CD4-positive, alpha-beta T cell treated with Interferon alpha-2 for 1 hour (primary cell): ENCODE results near the gene PRR33.
"Not testable (repeated sequence)": the region's sequence is repeated elsewhere in the genome, so short reads cannot be mapped to it uniquely, and the experiment has no call there.

Source experiments
- DNase-seq, 2 donors: peaks; one replicate each; pipeline ENCODE4 v3.0.0-alpha.2; 2020 to 2022

Gene PRR33

DNA sequence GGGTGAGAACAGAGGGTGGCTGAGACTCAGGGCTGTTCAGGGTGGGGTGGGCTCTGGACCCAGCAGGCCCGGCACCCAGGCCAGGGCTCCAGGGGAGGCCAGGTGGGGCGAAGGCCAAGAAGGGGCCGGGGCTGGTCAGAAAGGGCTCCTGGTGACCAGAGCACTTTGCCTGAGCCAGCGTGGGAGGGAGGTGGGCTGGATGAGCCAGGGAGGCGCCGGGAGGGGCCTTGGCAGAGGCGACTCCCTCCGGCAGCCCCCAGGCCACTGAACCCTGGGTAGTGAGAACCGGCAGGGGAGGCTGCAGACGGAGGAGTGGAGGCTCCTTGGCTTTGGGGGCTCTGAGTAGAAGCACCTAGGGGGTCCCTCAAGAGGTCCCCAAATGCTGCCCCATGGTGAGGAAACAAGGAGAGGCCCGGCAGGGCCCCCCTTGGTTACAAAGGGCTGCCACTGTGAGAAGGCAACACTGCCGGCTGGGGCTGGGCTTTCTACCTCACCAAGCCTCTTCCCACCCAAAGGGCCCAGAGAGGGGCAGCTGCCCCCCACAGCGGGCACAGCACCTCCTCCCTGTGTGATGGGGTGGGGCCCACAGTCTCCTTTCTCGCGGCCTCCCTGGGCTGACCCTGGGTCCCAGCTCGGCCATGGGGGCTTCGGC is 17.1 kb downstream of the PRR33 start:
- DNase-seq, result not testable (repeated sequence)

DNA sequence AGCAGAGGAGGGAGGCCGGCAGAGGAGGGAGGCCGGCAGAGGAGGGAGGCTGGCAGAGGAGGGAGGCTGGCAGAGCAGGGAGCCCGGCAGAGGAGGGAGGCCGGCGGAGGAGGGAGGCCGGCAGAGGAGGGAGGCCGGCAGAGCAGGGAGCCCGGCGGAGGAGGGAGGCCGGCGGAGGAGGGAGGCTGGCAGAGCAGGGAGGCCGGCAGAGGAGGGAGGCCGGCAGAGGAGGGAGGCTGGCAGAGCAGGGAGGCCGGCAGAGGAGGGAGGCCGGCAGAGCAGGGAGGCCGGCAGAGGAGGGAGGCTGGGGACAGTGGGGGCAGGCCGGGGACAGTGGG is 17.9 kb downstream of the PRR33 start:
- not testable (repeated sequence) for DNase-seq

DNA sequence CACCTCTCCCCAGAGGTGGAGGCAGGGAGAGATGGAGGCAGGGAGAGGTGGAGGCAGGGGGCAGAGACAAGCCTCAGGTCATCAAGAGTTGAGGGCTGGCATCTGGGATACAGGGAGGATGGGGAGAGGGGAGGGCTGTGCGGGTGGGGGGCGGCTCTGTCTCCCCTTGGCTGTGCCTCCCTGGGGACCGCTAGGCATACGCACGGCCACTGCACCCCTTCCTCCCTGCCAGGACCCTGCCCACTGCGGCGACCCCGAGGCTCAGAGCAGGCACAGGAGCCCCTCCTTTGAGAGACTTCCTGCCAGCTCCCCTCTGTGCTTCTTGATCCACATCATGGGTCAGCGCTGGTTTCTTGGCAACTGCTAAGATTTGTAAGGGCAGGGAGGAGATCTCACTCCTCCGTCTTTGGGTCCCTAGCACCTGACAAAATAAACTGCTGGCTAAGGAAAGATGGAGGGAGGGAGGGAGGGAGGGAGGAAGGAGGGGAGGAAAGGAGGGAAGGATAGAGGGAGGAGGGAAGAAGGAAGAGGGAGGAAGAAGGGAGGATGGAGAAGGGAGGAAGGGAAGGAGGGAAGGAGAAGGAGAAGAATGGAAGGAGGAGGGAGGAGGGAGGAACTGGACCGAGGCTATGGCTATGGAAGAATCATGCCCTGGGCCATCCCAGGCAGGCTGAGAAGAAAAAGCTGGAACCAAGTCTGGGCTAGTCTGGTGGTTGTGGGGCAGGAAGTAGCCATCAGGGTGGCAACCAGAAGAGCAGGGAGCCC is 18.5 kb downstream of the PRR33 start:
- no peak for DNase-seq

DNA sequence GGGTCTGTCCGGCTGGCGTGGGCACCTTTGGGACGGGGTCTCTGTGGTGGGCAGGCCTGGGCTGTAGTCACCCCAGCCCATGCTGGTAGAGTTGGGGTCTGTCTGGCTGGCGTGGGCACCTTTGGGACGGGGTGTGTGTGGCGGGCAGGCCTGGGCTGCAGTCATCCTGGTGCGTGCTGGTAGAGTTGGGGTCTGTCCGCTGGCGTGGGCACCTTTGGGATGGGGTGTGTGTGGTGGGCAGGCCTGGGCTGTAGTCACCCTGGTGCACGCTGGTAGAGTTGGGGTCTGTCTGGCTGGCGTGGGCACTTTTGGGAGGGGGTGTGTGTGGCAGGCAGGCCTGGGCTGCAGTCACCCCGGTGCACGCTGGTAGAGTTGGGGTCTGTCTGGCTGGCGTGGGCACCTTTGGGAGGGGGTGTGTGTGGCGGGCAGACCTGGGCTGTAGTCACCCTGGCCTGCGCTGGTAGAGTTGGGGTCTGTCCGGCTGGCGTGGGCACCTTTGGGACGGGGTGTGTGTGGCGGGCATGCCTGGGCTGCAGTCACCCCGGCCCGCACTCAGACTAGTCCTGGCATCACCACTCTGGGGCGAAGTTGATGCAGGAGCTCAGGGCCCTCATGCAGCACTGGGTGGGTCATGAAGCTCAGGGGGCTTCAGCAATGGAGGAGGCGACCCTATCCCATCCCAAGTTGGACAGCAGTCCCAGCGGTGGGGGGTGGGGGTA is 19.3 kb downstream of the PRR33 start:
- no peak for DNase-seq

DNA sequence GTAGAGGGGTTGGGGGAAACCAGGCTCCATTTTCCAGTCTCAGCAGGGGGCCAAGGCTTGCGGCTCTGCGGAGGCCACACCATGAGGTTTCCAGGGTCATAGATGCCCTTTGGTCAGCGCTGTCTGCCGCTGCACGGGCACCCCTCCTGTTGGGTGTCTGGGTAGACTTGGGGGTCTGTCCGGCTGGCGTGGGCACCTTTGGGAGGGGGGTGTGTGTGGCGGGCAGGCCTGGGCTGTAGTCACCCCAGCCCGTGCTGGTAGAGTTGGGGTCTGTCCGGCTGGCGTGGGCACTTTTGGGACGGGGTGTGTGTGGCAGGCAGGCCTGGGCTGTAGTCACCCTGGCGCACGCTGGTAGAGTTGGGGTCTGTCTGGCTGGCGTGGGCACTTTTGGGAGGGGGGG is 20.2 kb downstream of the PRR33 start:
- no peak for DNase-seq

DNA sequence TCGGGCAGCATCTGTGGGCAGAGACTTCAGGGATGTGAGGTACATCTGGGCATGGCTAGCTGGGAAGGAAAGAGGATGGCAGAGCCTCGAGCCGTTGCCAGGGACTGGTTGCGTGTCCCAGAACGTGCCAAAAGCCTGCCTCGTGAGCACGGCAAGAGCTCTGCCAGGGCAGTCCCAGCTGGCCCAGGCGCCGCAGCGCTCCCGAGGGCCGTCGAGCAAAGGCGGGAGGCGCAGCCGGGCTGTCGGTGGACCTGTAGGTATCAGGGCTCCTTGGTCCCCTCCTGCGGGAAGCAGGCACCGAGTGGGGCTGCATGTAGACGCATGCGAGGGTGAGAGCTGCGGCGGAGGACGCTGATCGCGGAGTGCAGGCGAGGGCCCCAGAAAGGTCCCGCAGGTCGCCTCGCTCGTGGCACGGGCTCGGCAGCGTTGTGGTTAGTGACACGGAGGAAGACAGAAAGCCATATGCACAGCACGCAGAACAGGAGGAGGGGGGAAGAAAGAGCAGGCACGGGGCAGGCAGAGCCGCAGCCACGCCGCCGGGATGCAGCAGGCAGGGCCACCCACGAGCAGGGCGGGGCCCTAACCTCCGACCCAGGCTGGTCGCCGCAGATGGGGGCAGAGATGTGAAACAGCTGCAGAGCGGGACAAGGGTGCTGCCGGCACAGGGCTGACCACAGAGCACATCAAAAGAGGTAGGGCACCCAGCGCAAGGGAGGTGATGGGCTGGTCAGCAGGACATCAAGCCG is 20.8 kb downstream of the PRR33 start:
- peak in 1 of 2 donors; percentile 58 for DNase-seq

DNA sequence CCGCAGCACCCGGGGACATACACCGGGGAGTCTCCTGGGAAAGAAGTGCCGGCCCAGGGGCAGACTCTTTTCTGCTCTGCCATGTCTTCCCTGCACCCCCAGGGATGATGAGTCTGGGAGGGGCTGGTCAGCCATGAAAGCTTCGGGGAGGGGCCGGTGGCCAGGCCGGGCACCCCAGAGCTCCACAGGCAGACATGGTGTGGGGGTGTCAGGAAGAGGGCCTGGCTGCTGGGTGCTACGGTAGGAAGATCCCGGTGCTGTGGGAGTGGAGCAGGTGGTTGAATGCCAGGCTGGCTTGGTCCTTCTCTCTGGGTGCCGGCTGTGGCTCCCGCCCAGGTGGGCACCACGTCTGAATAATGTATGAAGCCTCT is 21.4 kb downstream of the PRR33 start:
- DNase-seq, result no peak

DNA sequence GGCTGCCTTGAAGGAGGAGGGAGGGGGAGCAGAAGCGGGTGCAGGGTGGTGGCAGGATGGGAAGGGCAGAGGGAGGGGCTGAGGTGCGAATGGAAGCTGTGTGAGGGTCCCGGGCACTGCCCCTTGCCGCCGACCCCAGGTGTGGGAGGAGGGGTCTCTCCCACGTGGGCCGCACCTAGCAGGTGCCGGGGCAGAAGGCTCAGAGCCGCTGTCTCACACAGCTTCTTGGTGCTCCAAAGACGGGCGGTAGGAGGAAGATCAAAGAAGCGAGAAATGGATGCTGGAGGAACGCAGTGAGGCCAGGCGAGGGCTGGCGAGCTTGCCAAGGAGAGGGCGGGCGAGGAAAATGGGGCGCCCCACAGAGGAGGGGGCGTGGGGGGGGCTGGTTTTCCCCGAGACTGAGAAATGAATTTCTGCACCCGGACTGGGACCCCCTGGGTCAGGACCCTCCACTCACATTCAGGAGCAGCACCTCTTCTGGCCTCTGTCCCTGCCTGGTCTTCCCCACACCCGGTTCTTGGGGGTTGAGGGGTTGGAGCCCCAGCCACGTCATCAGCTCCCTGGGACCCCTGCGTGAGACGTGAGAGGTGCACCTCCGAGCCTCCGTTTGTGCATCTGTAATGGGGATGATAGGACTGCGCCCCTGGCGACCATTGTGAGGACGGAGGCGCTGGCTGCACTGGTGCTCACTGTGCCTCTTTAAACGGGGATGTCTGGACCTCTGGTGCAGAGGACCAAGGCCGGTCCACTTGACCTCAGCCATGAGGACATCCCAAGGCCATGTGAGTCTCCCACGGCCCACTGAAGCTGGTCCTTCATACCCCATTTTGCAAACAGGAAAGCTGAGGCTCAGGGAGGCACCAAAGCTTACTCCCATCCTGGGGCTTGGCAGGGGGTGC is 22.0 kb downstream of the PRR33 start:
- no peak for DNase-seq

DNA sequence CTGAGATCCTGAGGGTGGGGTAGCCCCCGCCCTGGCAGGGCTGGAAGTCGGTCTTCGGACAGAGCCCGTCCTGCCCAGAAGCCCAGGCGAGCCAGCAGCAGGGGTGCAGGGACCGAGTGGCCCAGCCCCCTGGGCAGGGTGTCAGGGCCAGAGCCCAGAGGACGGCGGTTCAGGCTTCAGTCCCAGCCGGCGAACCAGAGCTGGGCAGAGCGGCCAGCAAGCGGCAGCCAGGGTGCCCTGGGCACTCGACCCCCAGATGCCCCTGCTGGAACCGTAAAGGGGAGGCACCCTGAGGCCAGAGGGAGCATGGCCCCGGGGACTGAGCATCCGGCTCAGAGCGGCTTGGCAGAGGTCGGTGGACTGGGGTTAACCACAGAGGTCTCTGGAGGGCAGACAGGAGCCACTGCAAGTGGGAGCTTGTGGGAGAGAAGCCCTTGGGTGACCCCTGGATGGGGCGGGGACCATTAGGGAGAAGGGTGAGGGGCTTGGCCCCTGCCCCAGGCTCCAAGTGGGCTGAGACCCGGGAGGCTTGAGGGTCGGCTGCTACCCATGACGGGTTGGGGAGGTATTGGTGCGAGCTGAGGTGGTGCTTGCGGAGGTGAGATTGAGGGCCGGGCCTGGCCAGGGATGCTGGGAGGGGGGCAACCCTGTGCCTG is 22.9 kb downstream of the PRR33 start:
- DNase-seq, result no peak

DNA sequence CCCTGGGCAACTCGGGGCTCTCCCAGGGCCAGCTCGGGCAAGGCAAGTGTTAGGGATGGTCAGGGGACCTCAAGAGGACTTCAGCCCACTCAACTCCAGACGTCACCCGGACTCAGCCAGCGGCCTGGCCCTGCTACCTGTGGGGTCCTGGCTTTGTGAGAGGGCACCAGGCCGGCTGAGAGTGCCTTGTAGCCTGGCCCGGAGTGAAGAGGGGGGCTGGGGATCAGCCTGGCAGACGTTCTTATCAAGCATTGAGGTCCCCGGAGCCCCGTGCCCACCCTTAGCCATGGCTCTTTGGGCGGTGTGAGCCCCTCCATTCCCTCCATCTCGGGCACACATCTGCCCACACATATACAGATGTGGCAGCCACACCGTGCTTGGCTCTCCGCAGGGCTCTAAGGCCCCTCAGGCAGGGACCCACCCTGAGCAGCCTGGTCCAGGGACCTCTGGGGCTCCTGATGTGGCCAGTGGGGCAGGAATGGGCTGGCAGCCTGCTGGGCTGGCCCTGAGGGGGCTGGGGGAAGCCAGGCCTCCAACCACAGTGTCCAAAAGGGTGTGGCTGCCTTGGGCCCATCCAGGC is 23.5 kb downstream of the PRR33 start:
- no peak for DNase-seq

DNA sequence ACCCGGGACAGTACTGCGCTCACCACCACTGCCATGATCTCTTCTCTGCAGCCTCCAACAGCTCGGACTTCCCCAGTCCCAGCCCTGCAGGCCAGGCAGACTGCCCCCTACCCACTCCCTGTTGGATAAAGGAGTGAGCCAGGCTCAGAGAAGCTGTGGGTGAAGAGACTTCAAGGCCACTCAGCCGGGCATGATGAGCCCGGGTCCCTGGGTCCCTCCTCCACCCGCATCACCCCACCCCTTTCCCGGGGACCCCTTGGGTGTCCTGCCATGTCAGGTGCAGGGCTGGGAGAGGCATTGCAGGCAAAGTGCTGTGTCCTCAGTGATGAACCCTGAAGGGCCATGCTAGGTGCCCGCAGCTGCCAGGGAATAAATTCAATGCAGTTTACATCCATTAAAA is 24.3 kb downstream of the PRR33 start:
- no peak for DNase-seq

DNA sequence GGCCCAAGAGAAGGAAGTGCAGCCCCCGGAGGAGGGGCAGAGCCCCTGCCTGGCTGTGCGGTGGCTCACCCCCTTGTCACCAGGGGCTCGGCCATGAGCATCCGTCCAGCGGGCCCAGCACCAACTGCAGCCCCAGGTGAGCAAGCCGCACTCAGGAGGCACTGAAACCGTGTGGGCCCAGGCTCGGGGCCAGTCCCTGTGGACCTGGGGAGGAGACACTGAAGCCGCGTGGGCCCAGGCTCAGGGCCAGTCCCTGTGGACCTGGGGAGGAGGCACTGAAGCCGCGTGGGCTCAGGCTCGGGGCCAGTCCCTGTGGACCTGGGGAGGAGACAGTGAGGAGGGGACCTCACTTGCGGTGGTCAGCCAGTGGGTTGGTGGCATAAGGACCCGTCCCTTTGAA is 24.9 kb downstream of the PRR33 start:
- DNase-seq, result no peak

DNA sequence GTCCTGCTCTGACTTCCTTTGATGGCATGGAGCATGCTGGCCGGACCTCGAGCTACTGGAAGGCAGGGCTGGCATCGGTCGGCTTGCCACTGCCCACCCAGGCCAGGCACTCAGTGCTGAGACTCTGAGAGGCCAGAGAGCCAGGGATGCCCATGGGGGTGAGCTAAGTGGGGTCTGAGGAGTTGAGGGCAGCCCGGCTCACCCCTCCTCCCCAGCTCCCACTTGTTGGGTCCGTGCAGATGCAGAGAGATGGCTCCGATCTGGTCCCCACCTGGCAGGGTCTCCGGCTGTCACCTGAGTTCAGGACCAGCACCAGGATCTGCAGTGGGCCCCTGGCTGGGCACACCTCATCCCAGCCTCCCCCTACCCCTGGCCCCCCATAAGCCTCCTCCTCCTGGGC is 25.5 kb downstream of the PRR33 start:
- DNase-seq, result no peak

DNA sequence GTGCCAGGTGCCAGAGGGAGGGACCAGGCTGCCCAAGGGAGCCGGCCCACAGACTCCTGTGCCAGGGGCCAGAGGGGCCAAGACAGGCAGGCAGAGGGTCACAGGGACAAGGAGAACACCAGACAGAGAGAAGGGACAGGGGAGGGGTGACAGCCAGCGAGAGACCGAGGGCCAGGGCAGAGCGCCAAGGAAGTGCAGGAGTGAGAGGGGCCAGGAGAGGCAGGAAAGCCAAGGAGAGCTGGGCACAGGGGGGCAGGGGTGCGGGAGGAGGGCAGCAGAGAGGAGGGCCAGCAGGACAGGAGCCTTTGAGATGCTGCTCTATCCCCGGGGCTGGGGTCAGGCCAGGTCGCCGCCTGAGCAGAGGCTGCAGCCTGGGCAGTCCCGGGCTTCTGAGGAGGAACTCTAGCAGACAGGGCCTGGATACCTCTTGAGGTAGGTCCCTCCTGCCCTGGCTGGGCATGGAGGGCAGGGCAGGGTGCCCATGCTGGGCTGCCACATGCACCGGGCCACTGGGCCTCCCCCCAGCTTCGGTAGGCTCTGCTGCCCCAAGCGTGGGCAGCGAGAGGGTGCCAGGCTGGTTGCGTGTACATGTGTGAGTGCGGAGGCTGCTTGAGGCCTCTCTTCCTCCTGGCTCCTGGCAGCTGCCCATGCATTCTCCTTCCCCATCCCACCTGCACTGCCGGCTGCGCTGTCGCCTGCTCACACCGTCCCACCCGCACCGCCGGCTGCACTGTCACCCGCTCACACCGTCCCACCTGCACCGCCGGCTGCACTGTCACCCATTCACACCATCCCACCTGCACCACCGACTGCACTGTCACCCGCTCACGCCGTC is 26.6 kb downstream of the PRR33 start:
- no peak for DNase-seq

DNA sequence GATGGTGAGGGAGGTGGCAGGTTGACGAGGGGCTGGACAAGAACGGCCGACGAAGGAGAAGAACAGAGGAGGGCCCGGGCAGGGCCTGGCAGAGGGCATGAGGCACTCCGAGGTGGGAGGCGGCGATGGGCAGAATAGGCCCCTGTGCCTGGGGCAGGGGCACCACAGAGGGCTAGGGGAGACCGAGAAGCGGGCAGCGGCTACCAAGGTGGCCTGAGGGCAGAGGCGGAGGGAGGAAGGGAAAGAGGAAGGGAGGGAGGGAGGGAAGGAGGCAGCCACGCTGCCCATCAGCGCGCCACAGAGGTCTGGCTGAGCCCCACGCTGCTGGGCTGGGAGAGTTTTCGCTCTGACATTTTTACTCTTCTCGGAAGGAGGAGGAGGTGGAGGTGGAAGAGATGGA is 27.5 kb downstream of the PRR33 start:
- DNase-seq, result no peak

DNA sequence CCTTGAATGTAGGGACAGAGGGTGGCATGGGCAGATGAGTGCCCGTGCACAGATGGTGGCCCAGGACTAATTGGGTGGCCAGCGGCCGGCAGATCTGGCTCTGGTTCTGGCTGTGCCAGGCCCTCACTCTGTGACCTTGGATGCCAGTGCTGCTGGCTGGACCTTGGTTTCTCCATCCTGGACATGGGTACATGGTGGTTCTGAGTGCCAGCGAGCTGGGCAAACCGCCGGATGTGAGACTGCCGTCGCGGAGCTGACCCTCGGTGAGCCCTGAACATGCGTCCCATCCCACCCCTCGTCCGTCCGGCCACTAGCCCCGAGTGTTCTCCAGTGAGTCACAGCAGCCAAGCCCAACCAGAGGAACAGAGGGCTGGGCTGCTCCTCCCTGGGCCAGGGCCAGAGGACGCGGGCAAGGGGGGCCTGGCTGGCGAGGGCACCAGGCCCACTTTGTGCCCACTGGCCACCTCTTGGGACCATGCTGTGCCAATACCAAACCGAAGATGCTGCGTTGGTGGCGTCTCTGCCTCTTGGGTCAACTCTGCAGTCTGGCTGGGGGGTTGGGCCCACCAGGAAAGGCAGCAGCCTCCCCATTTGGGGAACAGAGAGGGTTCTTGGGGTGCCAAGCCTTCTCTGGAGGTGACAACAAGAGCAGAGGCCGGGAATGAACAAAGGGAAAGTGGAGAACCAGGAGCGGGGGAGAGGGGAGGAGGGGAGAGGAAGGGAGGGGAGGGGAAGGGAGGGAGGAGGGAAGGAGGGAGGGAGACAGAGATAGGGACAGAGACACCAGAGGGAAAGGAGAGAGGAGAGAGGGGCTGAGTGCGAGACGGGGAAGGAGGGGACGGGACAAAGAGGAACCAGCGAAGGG is 28.1 kb downstream of the PRR33 start:
- peak in 1 of 2 donors; percentile 52 for DNase-seq

DNA sequence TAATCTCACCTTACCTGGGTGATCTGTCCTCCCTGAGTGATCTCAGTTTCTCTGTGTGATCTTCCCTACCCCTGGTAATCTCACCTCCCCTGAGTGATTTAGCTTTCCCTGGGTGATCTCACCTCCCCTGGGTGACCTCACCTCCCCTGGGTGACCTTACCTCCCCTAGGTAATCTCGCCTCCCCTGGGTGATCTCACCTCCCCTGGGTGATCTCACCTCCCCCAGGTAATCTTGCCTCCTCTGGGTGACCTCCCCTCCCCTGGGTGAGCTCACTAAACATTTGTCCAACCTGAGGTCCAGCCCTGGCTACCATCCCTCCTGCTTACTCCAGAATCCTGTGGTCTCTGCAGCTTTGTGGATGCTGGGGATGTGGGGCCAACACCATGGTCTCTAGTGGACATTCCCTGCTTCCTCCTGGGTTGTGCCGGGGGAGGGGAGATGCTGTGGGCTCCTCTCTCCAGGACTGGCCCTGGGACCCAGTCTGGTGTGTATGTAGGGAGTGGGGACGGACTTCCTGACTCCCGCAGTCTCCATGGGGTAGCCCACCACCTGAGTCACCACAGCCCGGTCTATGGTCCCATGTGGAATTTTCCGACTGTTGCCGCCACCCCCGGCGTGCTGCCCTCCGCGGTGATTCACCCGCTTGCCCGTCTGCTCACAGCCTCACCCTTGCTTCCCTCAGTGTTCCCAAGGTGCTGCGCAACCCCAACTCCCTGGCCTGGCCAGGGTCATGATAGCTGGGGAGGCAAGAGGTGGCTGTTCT is 28.9 kb downstream of the PRR33 start:
- DNase-seq, result no peak
